Body of pancreas (tissue), 4 donors: ENCODE measurements around the gene VSIG1. TPM values are rescaled to one million over a fixed set of nuclear protein-coding genes. Genes with fewer than 3 reads are reported as not detected.

Experiments used
- ATAC-seq: fragments of 150-250 bp; one replicate; pipeline ENCODE4 v1.9.1; 2016
- DNase-seq, 4 donors: peaks; one replicate each; pipeline ENCODE4 v3.0.0-alpha.2; 2019
- H3K27ac ChIP-seq, 4 donors: fragments of 200-600 bp; sonication (generic); 1 replicate in 3 of 4; 2 replicates in 1 of 4; pipeline versions ENCODE4 v1.5.1 to v1.6.1; 2016 to 2019; ENCODE audit warnings: mild to moderate bottlenecking in 1 of 4, mixed read lengths in 1 of 4, moderate library complexity in 1 of 4
- H3K27me3 ChIP-seq, 2 donors: fragments of 200-600 bp; sonication (generic); one replicate each; pipeline ENCODE4 v1.6.0; 2016; ENCODE audit warnings: mild to moderate bottlenecking in 1 of 2
- H3K36me3 ChIP-seq, 2 donors: fragments of 200-600 bp; sonication (generic); replicated peaks in 1 of 2; 2 replicates each; pipeline ENCODE4 v1.5.1; 2016; ENCODE audit warnings: low read depth in 2 of 2; ENCODE audit not compliant: insufficient read depth in 1 of 2
- H3K4me1 ChIP-seq: fragments of 200-600 bp; sonication (generic); one replicate; pipeline ENCODE4 v1.6.0; 2016
- H3K4me3 ChIP-seq, 2 donors: fragments of 200-600 bp; sonication (generic); 1 replicate in 1 of 2; 2 replicates in 1 of 2; pipeline ENCODE4 v1.5.1; 2016 to 2019
- H3K9me3 ChIP-seq, 3 donors: fragments of 200-600 bp; sonication (generic); 1 replicate in 2 of 3; 2 replicates in 1 of 3; pipeline ENCODE4 v1.5.1; 2016
- CTCF ChIP-seq, 7 experiments: fragments of 450-650 bp in 4 of 7; fragments of 200-600 bp in 3 of 7; sonication (generic) in 3 of 7; IDR thresholded peaks; one replicate each; pipeline ENCODE4 v1.5.1; 2016 to 2019; ENCODE audit warnings: antibody characterized with exemption in 7 of 7
- POLR2A ChIP-seq, 3 donors: fragments of 450-650 bp; IDR thresholded peaks; one replicate each; pipeline ENCODE4 v1.6.1; 2016; ENCODE audit warnings: antibody characterized with exemption in 3 of 3, mild to moderate bottlenecking in 2 of 3
- WGBS, 2 donors: methylation state at CpG; one replicate each; pipeline ENCODE4 v1.1.5; 2017; 5-methylcytosine and 5-hydroxymethylcytosine counted together
- intact Hi-C: fragments of 100-400 bp; cut with DNase I; formaldehyde crosslinking; loops from one replicate; pipeline ENCODE4 v1.15.1; 2023
- total RNA-seq, 2 donors: library from RNA; depleted of rRNA; stranded (reverse); fragments of >200 nt; gene quantifications; one replicate each; pipeline ENCODE4 v1.1.0, GENCODE V29; 2016

The VSIG1 gene
- total RNA-seq, 2 donors from 2014 or later = 0.33 to 2.6 TPM

- intact Hi-C loops = no loop called here
These were observed 23.3 kb downstream of the VSIG1 start for GRCh38 chrX:108068121-108068520.

DNA sequence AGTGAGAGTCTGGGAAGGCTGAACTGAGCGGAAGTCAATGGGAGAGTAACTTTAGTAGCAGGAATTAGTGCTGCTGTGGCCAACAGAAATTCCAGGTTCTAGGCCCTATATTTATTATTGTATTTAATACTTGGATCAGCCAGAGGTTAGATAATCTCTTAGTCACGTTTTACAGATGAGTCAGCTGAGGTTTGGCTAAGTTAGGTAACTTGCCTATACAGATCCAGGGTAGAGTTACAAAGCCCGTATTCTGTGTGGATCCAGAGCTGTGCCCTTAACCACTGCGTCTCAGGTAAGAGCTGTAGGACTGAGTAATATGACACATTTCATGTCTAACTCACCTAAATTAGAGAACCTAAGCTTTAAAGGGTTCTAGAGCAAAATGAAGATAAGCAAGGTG, 26.0 kb downstream of the VSIG1 start:
- intact Hi-C loops = loop anchor here (5.0 kb wide), 1 partner anchor 54 kb away; no protein-coding TSS in a partner anchor
- Histone ChIP-seq H3K27ac (no peak overlapping the region), H3K9me3 (no peaks in the 10 kb centered on the region), H3K4me1 (no peaks in the 10 kb centered on the region), H3K4me3 (no peak overlapping the region), H3K27me3 (no peaks in the 10 kb centered on the region), H3K36me3 (no peaks in the 10 kb centered on the region)
- WGBS, 2 donors = 54 to 70% methylated on average over 4 of the region's 4 CpGs
- no peak for DNase-seq
- TF ChIP-seq POLR2A (IDR thresholded peaks at IDR 0.05) = no peak
- TF ChIP-seq CTCF (IDR thresholded peaks at IDR 0.05) = no peak
- ATAC-seq = no peak

More at GRCh38 chrX:108068121-108068520, 23.3 kb downstream of the VSIG1 start:
- ATAC-seq = no peak
- WGBS, 2 donors = 15 to 71% methylated on average over 1 of the region's 1 CpG
- no peak overlapping the region for H3K27ac ChIP-seq
- H3K4me1 ChIP-seq = no peaks in the 10 kb centered on the region
- H3K4me3 ChIP-seq = no peak overlapping the region
- DNase-seq = no peak
- H3K27me3 ChIP-seq = no peaks in the 10 kb centered on the region
- no peaks in the 10 kb centered on the region for H3K9me3 ChIP-seq
- no peak for TF ChIP-seq CTCF (IDR thresholded peaks at IDR 0.05)
- H3K36me3 ChIP-seq = no peaks in the 10 kb centered on the region

GRCh38 chrX:108071578-108071977, 26.7 kb downstream of the VSIG1 start:
- Histone ChIP-seq H3K27me3 (no peaks in the 10 kb centered on the region), H3K36me3 (no peaks in the 10 kb centered on the region), H3K4me3 (no peak overlapping the region), H3K27ac (no peak overlapping the region), H3K4me1 (no peaks in the 10 kb centered on the region), H3K9me3 (no peaks in the 10 kb centered on the region)
- no peak for TF ChIP-seq POLR2A (IDR thresholded peaks at IDR 0.05)
- TF ChIP-seq CTCF (IDR thresholded peaks at IDR 0.05) = no peak
- intact Hi-C loops = loop anchor here (5.0 kb wide), 1 partner anchor 54 kb away; no protein-coding TSS in a partner anchor
- 88 to 94% methylated on average over 1 of the region's 1 CpG for WGBS, 2 donors
- ATAC-seq (no peak), DNase-seq (no peak)

DNA sequence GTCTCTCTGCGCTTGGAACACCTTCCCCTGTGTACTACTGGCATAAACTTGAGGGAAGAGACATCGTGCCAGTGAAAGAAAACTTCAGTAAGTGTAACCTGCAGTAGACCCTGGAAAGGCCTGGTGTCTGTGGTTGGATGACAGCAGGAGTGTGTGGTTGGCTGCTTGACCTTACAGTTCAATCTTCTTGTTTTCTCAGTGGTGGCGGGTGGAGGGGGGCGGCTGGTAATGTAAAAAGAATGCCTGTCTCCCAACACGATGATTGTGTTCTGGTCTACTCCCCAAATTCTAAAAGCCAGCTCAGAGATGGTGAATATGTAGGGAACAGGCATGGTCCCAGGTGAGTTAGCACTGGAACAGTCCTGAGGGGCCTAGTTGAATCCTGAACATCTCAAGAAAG, 27.9 kb downstream of the VSIG1 start:
- WGBS, 2 donors = 73 to 85% methylated on average over 4 to 5 of the region's 5 CpGs
- TF ChIP-seq CTCF (IDR thresholded peaks at IDR 0.05) (no peak), POLR2A (IDR thresholded peaks at IDR 0.05) (no peak)
- no peaks in the 10 kb centered on the region for H3K9me3 ChIP-seq
- ATAC-seq (no peak), DNase-seq (no peak)
- no peak overlapping the region for H3K4me3 ChIP-seq
- intact Hi-C loops = loop anchor here (5.0 kb wide), 1 partner anchor 55 kb away; no protein-coding TSS in a partner anchor
- no peaks in the 10 kb centered on the region for H3K36me3 ChIP-seq
- no peaks in the 10 kb centered on the region for H3K4me1 ChIP-seq
- no peak overlapping the region for H3K27ac ChIP-seq
- H3K27me3 ChIP-seq = no peaks in the 10 kb centered on the region

DNA sequence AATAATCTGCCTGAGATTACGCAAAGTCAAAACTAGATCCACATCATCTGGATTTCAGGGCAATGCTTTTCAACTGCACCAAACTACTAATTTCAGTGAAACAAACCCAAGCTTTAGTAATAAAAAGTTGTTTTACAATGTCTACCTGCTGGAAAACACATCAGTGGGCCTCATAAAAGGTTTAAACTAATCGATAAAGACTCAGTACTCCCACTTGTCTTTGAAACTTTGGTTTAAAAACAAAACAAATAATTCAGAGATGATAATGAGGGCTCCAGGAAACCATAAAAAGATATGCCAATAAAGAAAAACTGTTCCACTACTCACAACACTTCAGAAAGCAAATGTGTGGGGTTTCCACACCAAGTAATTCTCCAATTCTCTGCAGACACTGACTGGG, 36.2 kb downstream of the VSIG1 start:
- H3K4me1 ChIP-seq = no peaks in the 10 kb centered on the region
- no peak overlapping the region for H3K4me3 ChIP-seq
- 91% methylated on average over 2 of the region's 2 CpGs for WGBS, 2 donors
- no peak for ATAC-seq
- H3K36me3 ChIP-seq = no peaks in the 10 kb centered on the region
- no peak for TF ChIP-seq CTCF (IDR thresholded peaks at IDR 0.05)
- TF ChIP-seq POLR2A (IDR thresholded peaks at IDR 0.05) = no peak
- intact Hi-C loops = no loop called here
- H3K27me3 ChIP-seq = no peaks in the 10 kb centered on the region
- DNase-seq = no peak
- no peaks in the 10 kb centered on the region for H3K9me3 ChIP-seq
- no peak overlapping the region for H3K27ac ChIP-seq
